ENCODE measurements around the gene ALOXE3.

The ALOXE3 gene

GRCh38 chr17:8047769-8048110 lies 70.6 kb downstream of the ALOXE3 start:
- no peak for DNase-seq (ENCODE audit: low read depth)

GRCh38 chr17:8046929-8047768 lies 71.2 kb downstream of the ALOXE3 start:
- DNase-seq (ENCODE audit: low read depth): no peak

- no peak for DNase-seq (ENCODE audit: low read depth)
These were observed 71.9 kb downstream of the ALOXE3 start for GRCh38 chr17:8046306-8046928.
